ENCODE measurements around the gene SOX15. TPM values are rescaled to one million over a fixed set of nuclear protein-coding genes. Genes with fewer than 3 reads are reported as not detected.

SOX15 gene
- total RNA-seq, 1 experiment from 2014 or later = 6.8 TPM

Other genes with a start within 250 kb of the SOX15 start
- 12.0 and 14.3 TPM in 2 replicates for gene KCTD11, start 237.9 kb downstream of the SOX15 start, total RNA-seq (2014; rRNA removed; shearing (Covaris generic))
- gene TMEM95, start 234.9 kb downstream of the SOX15 start, total RNA-seq (2014; rRNA removed; shearing (Covaris generic)) = not detected in 2 replicates
- gene TNK1, start 209.0 kb downstream of the SOX15 start, total RNA-seq (2014; rRNA removed; shearing (Covaris generic)) = not detected in 2 replicates
- 7.9 and 8.3 TPM in 2 replicates for gene PLSCR3, start 195.6 kb downstream of the SOX15 start, total RNA-seq (2014; rRNA removed; shearing (Covaris generic))
- 200 and 369 TPM in 2 replicates for gene TMEM256, start 186.0 kb downstream of the SOX15 start, total RNA-seq (2014; rRNA removed; shearing (Covaris generic))
- 5.5 and 6.8 TPM in 2 replicates for gene NLGN2, start 182.2 kb downstream of the SOX15 start, total RNA-seq (2014; rRNA removed; shearing (Covaris generic))
- not detected in 2 replicates for gene SPEM1, start 169.8 kb downstream of the SOX15 start, total RNA-seq (2014; rRNA removed; shearing (Covaris generic))
- gene SPEM2, start 164.5 kb downstream of the SOX15 start, total RNA-seq (2014; rRNA removed; shearing (Covaris generic)) = not detected in 2 replicates
- not detected in 2 replicates for gene SPEM3, start 161.2 kb downstream of the SOX15 start, total RNA-seq (2014; rRNA removed; shearing (Covaris generic))
- gene TMEM102, start 154.7 kb downstream of the SOX15 start, total RNA-seq (2014; rRNA removed; shearing (Covaris generic)) = 4.6 and 4.9 TPM in 2 replicates
- 20.4 and 24.2 TPM in 2 replicates for gene FGF11, start 150.6 kb downstream of the SOX15 start, total RNA-seq (2014; rRNA removed; shearing (Covaris generic))
- 7.6 and 24.0 TPM in 2 replicates for gene CHRNB1, start 145.0 kb downstream of the SOX15 start, total RNA-seq (2014; rRNA removed; shearing (Covaris generic))
- 4.1 and 4.4 TPM in 2 replicates for gene ZBTB4, start 110.5 kb downstream of the SOX15 start, total RNA-seq (2014; rRNA removed; shearing (Covaris generic))
- gene SLC35G6, start 108.6 kb downstream of the SOX15 start, total RNA-seq (2014; rRNA removed; shearing (Covaris generic)) = not detected in 2 replicates
- gene POLR2A, start 105.7 kb downstream of the SOX15 start, total RNA-seq (2014; rRNA removed; shearing (Covaris generic)) = 52.7 and 52.8 TPM in 2 replicates
- not detected in 2 replicates for gene TNFSF12, start 41.0 kb downstream of the SOX15 start, total RNA-seq (2014; rRNA removed; shearing (Covaris generic))
- 1.5 TPM in 1 of 2 replicates, not detected in the other for gene TNFSF13, start 31.3 kb downstream of the SOX15 start, total RNA-seq (2014; rRNA removed; shearing (Covaris generic))
- gene SENP3, start 28.2 kb downstream of the SOX15 start, total RNA-seq (2014; rRNA removed; shearing (Covaris generic)) = 157 and 182 TPM in 2 replicates
- gene CD68, start 10.5 kb downstream of the SOX15 start, total RNA-seq (2014; rRNA removed; shearing (Covaris generic)) = 119 and 129 TPM in 2 replicates
- gene MPDU1, start 6.2 kb downstream of the SOX15 start, total RNA-seq (2014; rRNA removed; shearing (Covaris generic)) = 151 and 157 TPM in 2 replicates
- 75.9 and 88.0 TPM in 2 replicates for gene FXR2, start 24.8 kb upstream of the SOX15 start, total RNA-seq (2014; rRNA removed; shearing (Covaris generic))
- gene SAT2, start 37.7 kb upstream of the SOX15 start, total RNA-seq (2014; rRNA removed; shearing (Covaris generic)) = 70.2 and 96.9 TPM in 2 replicates
- gene SHBG, start 40.0 kb upstream of the SOX15 start, total RNA-seq (2014; rRNA removed; shearing (Covaris generic)) = not detected in 2 replicates
- gene ATP1B2, start 60.8 kb upstream of the SOX15 start, total RNA-seq (2014; rRNA removed; shearing (Covaris generic)) = not detected in 2 replicates
- 23.5 and 26.4 TPM in 2 replicates for gene TP53, start 97.4 kb upstream of the SOX15 start, total RNA-seq (2014; rRNA removed; shearing (Covaris generic))
- gene WRAP53, start 98.4 kb upstream of the SOX15 start, total RNA-seq (2014; rRNA removed; shearing (Covaris generic)) = 27.2 and 33.5 TPM in 2 replicates
- 13.1 and 16.8 TPM in 2 replicates for gene EFNB3, start 115.1 kb upstream of the SOX15 start, total RNA-seq (2014; rRNA removed; shearing (Covaris generic))
- gene DNAH2, start 127.7 kb upstream of the SOX15 start, total RNA-seq (2014; rRNA removed; shearing (Covaris generic)) = 0.03 TPM in 1 of 2 replicates, not detected in the other
- gene KDM6B, start 244.1 kb upstream of the SOX15 start, total RNA-seq (2014; rRNA removed; shearing (Covaris generic)) = 0.34 and 0.37 TPM in 2 replicates

All from G401 (cell line).